HG02798 (cell line): ENCODE measurements around the gene ZFP1.

Experiments used
- ATAC-seq: cut with Tn5 transposase; IDR thresholded peaks from one replicate; pipeline ENCODE4 v1.9.1; 2021; ENCODE audit warnings: mild to moderate bottlenecking; ENCODE audit not compliant: unreplicated experiment, poor library complexity

Gene ZFP1

GRCh38 chr16:75148311-75149195 is at the start of gene ZFP1:
Gene ZFP1, plus strand, starts transcription at chr16:75148524. Its CDS starts 4,428 bp downstream, at chr16:75152952.
- peak; percentile 89 for ATAC-seq

- ATAC-seq = no peak
These were observed 49.2 kb upstream of the ZFP1 start for GRCh38 chr16:75099075-75099667.

- ATAC-seq = no peak
These were observed 48.4 kb upstream of the ZFP1 start for GRCh38 chr16:75099738-75100602.

GRCh38 chr16:75100603-75100990 is 47.7 kb upstream of the ZFP1 start:
- ATAC-seq = no peak

- ATAC-seq = no peak
These were observed 46.7 kb upstream of the ZFP1 start for GRCh38 chr16:75101635-75102034.

- ATAC-seq = no peak
These were observed 45.7 kb upstream of the ZFP1 start for GRCh38 chr16:75102595-75102994.

GRCh38 chr16:75103994-75104393 is 44.3 kb upstream of the ZFP1 start:
- no peak for ATAC-seq

GRCh38 chr16:75104836-75105235 is 43.5 kb upstream of the ZFP1 start:
- no peak for ATAC-seq

GRCh38 chr16:75105306-75106061 is 42.8 kb upstream of the ZFP1 start:
- no peak for ATAC-seq

- ATAC-seq = no peak
These were observed 41.7 kb upstream of the ZFP1 start for GRCh38 chr16:75106351-75107274.

- no peak for ATAC-seq
These were observed 40.8 kb upstream of the ZFP1 start for GRCh38 chr16:75107505-75107904.

- no peak for ATAC-seq
These were observed 39.3 kb upstream of the ZFP1 start for GRCh38 chr16:75108792-75109731.

- ATAC-seq = no peak
These were observed 38.5 kb upstream of the ZFP1 start for GRCh38 chr16:75109732-75110243.

GRCh38 chr16:75110637-75111513 is 37.4 kb upstream of the ZFP1 start:
- peak; percentile 87 for ATAC-seq

- ATAC-seq = peak; percentile 15
These were observed 36.8 kb upstream of the ZFP1 start for GRCh38 chr16:75111514-75111940.

- no peak for ATAC-seq
These were observed 36.2 kb upstream of the ZFP1 start for GRCh38 chr16:75111961-75112733.
